ENCODE measurements around the gene PEX16. TPM values are rescaled to one million over a fixed set of nuclear protein-coding genes. Genes with fewer than 3 reads are reported as not detected.

Gene PEX16
- polyA plus RNA-seq, 10 donors: 7.6 to 13.9 (median 10.2) TPM

- DNase-seq: peak in 1 of 3 donors; percentile 59
These were observed 36.7 kb downstream of the PEX16 start for GRCh38 chr11:45880772-45881570.

GRCh38 chr11:45879803-45880686, 37.6 kb downstream of the PEX16 start:
- no peak for DNase-seq

DNA sequence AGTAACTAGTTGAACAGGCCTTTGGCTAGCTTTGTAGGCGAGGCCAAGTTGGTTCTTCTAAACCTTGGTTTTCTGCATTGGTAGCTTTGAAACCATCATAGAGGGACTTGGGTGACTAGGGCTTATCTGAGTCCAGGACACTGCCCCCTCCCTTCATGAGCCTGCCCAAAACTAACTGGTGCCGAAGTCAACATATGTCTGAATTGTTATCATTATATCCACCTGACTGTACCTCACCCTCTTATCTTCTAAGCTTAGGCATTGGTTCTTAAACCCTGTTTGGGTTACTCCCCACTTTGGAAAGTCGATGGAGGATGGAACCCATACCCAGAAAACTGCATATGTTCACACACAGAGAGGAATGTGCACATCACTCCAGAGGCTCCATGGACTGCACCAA, 39.8 kb downstream of the PEX16 start:
- DNase-seq: no peak

DNA sequence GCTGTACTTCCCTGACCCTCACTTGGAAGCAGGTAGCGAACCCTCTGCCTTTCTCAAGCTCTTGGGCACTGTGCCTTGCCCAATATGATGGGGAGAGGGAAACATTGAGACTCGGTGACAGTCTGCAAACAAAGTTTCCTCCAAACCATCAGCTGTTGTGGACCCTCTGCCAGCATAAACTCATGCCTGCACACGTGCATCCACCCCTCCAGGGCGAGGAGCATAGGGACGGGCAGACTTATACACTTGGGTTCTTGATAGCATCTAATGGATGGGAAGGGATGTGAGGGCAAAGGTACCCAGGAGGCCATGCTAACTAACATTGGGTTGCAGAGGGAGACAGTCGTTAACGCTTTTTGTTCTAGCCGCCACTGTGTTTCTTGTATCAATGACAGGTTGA, 40.5 kb downstream of the PEX16 start:
- no peak for DNase-seq

DNA sequence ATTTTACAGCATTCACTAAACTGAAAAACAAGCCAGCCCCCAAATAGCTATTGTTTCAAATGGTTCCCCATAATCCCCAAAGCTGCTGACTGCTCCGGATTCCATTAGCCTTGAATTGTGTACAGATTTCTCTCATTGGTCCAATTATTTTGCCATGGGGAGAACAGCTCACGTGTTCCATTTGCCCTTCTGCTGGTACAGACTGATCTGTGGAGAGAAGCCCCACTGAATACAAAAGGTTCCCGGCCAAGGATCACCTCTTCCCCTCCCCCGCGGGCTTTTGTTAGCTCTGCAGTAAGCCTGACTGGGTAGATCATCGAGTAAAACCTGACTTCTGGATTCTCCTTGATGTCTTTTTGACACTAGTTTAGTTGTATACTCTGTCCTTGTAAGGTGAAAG, 41.3 kb downstream of the PEX16 start:
- no peak for DNase-seq

DNA sequence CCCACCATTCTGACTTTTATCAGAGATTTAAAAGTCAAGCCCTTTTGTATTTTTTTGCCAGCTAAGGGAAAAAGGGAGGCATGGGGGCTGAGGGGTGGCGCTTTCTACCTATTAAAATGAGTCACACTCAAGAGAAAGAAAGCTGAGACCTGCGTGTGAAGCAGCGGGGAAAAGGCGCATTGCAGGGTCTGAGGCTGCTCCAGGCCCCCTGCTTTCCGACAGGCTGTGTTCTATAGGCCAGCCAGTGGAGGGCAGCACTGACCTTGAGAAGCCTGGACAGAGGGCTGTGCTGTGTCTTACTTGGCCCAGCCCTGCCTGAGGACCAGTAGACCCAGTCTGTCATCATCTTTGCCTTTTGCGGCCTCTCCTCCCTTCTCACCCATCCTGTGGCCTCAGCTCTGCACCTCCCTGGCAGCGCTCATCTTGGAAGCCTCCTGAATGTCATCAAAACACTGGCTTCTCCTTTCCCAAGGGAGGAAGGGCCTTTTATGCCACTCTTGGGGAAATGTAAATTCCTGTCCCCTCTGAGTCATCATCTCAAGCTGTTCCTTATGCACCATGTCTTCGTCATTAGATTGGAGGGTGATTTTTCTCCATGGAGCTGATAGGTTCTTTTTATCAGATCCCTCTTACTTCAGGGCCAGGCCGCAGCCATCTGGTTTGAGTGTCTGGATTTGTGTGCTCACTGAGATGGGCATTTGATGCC, 44.9 kb downstream of the PEX16 start:
- peak in 1 of 3 donors; percentile 57 for DNase-seq

GRCh38 chr11:45871638-45872037, 46.0 kb downstream of the PEX16 start:
- no peak for DNase-seq

- no peak for DNase-seq
These were observed 47.0 kb downstream of the PEX16 start for GRCh38 chr11:45870706-45871105.

DNA sequence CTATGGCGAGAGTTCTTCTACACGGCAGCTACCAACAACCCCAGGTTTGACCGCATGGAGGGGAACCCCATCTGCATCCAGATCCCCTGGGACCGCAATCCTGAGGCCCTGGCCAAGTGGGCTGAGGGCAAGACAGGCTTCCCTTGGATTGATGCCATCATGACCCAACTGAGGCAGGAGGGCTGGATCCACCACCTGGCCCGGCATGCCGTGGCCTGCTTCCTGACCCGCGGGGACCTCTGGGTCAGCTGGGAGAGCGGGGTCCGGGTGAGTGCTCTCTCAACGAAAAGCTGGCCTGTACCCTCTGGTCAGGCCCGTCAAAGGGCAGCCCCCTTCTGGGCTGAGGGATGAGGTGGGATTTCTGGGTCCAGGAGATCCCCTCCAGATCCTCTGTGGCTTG, 48.1 kb downstream of the PEX16 start:
- DNase-seq: no peak

DNA sequence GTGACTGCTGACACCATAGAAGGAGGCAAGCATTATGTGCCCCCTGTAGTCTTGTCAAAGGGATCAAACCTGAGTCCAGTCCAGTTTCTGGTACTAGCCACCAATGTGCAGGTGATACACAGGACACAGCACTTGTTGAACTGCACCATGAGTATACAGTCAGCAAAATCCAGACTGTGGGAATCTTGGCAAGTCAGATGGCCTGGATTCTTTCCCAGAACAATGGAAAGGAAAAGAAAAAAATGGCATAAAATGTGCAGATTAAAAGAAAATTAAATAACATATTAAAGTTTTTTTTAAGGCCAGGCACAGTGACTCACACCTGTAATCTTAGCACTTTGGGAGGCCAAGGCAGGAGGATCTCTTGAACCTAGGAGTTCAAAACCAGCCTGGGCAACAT, 53.6 kb downstream of the PEX16 start:
- DNase-seq: peak in 1 of 3 donors; percentile 69

DNA sequence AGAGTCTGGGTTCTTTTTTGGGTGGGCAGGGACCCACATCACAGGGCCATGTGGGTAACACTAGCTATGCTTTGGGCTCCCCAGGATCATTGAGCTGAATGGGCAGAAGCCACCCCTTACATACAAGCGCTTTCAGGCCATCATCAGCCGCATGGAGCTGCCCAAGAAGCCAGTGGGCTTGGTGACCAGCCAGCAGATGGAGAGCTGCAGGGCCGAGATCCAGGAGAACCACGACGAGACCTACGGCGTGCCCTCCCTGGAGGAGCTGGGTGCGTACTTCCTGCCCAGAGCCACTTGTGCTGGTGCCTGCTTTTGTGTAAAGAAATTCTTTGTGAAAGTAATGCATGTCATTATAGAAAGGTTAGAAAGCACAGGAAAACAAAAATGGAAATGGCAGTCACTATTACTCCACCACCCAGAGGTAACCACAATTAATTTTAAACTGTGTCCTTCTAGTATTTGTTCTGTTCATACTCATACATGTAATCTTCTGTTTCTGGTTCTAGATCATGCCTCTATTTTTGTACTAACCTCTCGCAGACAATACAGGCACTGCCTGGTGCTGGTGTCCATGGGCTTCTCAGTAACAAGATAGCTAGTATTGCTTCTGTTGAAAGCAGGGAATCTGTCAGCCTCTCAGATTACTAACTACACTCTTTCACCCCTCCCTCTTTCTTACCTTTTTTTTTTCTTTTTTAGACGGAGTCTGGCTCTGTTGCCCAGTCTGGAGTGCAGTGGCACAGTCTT, 56.7 kb downstream of the PEX16 start:
- no peak for DNase-seq

DNA sequence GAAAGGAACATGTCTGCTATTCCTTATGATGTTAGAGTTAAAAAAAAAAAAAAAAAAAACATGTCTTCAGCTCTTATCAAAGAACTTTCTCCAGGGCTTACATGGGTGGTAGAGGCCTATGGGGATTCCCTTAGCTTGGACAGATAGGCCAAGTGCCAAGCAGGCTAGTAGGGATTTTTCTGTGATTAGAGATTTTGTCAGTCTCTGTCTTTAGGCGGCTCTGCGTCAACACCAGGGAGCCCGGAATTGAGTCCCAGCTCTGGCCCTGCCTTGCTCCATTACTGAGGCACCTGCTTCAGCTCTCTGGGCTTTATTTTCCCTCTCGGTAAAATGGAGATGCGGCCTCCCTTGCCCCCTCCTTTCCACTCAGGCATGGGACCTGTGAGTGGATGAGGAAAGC, 57.3 kb downstream of the PEX16 start:
- DNase-seq: no peak

Other genes with a start within 250 kb of the PEX16 start
- gene SLC35C1, start 112.7 kb downstream of the PEX16 start, polyA plus RNA-seq (ENCODE audit: insufficient read length in 10 of 10): 1 to 10 TPM; 5.5 to 9.7 (median 7.7) TPM
- 10 to 100 TPM; 21.6 to 34.1 (median 28.4) TPM for gene CRY2, start 70.4 kb downstream of the PEX16 start, polyA plus RNA-seq (ENCODE audit: insufficient read length in 10 of 10)
- gene MAPK8IP1, start 32.2 kb downstream of the PEX16 start, polyA plus RNA-seq (ENCODE audit: insufficient read length in 10 of 10): 10 to 100 TPM; 18.2 to 36.3 (median 32.8) TPM
- gene FREY1, start 10.6 kb downstream of the PEX16 start, polyA plus RNA-seq (ENCODE audit: insufficient read length in 10 of 10): under 1 TPM in 8 of 10 donors, not detected in 2; 0.20 to 0.36 (median 0.26) TPM
- 1 to 10 TPM in 3 of 10 donors, under 1 TPM in 7; 0.25 to 7.3 (median 0.48) TPM for gene LARGE2, start 4.8 kb upstream of the PEX16 start, polyA plus RNA-seq (ENCODE audit: insufficient read length in 10 of 10)
- 10 to 100 TPM; 26.8 to 44.2 (median 33.1) TPM for gene PHF21A, start 203.6 kb upstream of the PEX16 start, polyA plus RNA-seq (ENCODE audit: insufficient read length in 10 of 10)

Data from muscle of back (tissue), 11 donors.